ENCODE results near the gene AMOTL1.

The AMOTL1 gene

GRCh38 chr11:94922321-94923003 lies 154.3 kb downstream of the AMOTL1 start:
- no peak for DNase-seq (ENCODE audit: low read depth in 2 of 3, low spot score in 2 of 3)

DNA sequence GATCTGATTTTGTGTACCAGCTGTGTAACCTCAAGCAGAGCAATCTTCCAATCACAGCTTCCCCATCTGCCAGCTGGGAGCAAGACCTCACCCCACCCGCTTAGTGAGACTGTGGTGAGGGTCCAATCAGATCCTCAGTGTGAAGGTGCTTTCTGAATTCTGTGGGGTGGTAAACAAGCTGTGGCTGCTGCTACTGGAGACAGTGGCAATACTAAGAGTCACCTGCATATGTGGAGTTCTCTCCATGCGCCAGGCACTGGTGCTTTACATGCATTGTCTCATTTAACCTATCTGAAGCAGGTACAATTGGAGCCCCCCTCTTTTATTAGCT lies 154.8 kb downstream of the AMOTL1 start:
- no peak for DNase-seq (ENCODE audit: low read depth in 2 of 3, low spot score in 2 of 3)

DNA sequence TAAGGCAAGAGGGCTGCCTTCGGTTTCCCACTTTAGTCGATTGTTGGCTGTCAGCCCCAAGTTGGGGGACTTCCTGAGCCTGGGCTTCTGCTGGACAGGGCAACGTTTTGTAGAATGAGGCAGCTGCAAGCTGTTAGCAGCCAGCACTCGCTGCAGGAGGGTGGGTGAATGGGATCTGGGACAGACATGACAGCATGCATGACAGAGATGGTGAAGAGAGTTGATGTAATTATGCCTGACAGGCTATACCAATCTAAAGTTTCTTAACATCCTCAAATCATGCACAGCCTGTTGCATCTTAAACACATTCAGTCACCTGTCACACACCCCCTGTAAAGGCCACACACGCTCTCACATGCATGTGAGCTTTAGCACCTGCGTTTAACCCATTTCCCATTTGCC lies 156.0 kb downstream of the AMOTL1 start:
- no peak for DNase-seq (ENCODE audit: low read depth in 2 of 3, low spot score in 2 of 3)

GRCh38 chr11:94924612-94925011 lies 156.5 kb downstream of the AMOTL1 start:
- no peak for DNase-seq (ENCODE audit: low read depth in 2 of 3, low spot score in 2 of 3)

GRCh38 chr11:94925422-94926270 lies 157.5 kb downstream of the AMOTL1 start:
- no peak for DNase-seq (ENCODE audit: low read depth in 2 of 3, low spot score in 2 of 3)

DNA sequence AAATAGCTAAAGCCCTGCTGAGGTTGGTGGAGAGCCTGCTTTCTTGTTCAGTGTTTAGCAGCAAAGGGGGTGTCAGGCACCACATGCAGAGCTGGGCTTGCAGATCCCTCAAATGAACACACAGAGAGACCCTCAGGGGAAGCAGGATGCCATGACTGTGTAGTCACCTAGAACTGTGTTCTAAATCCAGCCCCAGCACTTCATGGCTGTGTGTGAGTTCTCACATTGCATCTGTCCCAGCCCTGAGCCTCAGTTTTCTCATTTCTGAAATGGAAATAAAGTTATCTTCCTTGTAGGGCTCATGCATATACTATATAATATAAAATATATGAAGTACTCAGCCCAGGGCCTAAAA lies 158.1 kb downstream of the AMOTL1 start:
- no peak for DNase-seq (ENCODE audit: low read depth in 2 of 3, low spot score in 2 of 3)
